AG09309 (cell line): Measurements from ENCODE around the gene TSEN2.

Source experiments
- DNase-seq: peaks from one replicate; pipeline ENCODE4 v3.0.0-alpha.2; 2010; ENCODE audit warnings: low read depth
- H3K4me3 ChIP-seq: 2 replicates; pipeline ENCODE4 v1.5.1; 2011; ENCODE audit warnings: mild to moderate bottlenecking, low read depth, low read length, moderate library complexity; ENCODE audit not compliant: control insufficient read depth
- TF ChIP-seq, protein P1 (sequence below): IDR thresholded peaks from 2 replicates; pipeline ENCODE4 v1.5.1; 2011; ENCODE audit warnings: mild to moderate bottlenecking, low read depth, low read length, inconsistent platforms; ENCODE audit not compliant: insufficient read depth, control insufficient read depth; ENCODE audit errors: missing control alignments

Gene TSEN2

DNA sequence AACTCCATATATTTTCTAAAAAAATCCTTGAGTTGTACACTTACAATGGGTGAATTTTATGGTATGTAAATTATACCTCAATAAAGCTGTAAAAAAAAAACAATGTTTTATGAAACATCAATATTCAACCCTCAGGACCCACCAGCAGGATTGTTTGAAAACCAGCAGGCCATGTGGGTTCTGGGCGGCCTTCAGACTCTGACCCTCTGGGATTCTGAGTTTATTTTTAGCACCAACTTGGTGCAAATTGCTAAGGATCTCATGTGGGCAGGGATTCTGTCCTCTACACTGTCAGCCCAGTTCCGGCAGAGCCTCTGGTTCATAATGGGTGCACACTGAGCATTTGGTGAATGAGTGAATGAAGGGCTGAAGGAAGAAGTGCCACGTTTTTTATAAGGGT lies 24.2 kb upstream of the TSEN2 start:
- no peak overlapping the region for H3K4me3 ChIP-seq
- TF ChIP-seq, protein P1, sequence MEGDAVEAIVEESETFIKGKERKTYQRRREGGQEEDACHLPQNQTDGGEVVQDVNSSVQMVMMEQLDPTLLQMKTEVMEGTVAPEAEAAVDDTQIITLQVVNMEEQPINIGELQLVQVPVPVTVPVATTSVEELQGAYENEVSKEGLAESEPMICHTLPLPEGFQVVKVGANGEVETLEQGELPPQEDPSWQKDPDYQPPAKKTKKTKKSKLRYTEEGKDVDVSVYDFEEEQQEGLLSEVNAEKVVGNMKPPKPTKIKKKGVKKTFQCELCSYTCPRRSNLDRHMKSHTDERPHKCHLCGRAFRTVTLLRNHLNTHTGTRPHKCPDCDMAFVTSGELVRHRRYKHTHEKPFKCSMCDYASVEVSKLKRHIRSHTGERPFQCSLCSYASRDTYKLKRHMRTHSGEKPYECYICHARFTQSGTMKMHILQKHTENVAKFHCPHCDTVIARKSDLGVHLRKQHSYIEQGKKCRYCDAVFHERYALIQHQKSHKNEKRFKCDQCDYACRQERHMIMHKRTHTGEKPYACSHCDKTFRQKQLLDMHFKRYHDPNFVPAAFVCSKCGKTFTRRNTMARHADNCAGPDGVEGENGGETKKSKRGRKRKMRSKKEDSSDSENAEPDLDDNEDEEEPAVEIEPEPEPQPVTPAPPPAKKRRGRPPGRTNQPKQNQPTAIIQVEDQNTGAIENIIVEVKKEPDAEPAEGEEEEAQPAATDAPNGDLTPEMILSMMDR = no peak

DNA sequence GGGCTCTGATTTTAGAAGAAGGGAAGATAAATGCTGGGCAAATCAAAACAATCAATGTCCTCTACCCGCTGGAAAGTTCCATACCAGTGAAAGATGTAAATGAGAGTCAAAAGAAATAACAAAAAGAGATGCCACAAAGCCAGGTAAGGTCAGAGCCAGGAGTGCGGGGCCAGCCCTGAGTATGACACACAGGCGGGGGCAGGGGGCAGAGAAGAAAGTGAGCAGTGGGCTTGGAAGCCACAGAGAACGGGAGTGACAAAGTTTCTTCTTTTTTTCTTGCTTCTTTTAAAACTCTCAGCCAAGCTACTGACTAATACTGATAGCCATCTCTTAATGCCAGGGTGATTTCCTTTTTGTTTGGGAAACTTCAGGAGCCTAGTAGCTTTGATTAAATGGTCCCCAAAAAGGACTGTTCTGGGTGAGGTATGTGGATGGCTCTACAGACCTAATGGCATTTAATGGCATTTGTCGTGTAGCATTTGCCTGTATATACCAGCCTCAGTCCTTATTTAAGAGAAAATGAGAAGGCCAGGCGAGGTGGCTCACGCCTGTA lies 23.1 kb upstream of the TSEN2 start:
- DNase-seq = no peak
- TF ChIP-seq, protein P1 = no peak
- H3K4me3 ChIP-seq = no peak overlapping the region

More for the DNA sequence above, 24.2 kb upstream of the TSEN2 start:
- DNase-seq = no peak

DNA sequence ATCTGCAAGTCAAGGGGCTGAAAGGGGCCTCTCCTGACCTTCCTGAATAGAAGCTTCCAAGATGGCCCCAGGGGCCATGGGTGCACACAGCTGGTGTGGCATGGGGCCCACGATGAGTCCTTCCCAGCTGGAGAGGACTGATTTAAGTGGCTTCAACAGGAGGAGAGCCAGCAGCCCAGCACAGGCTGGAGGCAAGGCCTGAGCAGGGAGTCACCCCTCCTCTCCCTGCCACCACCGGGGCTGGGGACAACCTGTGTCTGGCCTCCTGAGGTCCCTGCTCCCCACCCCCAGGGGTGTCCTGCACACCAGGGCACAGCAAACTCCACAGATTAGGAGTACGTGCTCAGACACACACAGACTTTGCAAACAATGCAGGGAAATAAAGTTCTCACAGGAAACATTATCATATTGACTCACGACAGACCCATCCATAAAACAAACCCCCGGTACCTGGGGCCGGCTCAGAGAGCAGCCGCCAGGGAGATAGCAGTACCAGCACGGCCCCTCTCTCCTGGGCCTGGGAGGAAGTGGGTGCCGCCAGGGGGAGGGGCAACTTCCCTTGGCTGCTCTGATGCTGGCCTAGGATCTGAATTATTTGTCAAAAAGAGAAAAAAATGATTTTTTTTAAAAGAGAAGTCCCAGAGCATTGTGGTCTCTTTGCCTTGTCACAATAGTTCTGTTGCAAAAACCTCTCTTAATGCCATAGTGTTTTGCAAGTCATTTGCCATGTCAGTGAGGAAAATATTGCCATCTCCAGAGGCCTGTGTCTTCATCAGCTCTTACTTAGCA lies 21.9 kb upstream of the TSEN2 start:
- TF ChIP-seq, protein P1 = no peak
- DNase-seq = no peak
- no peak overlapping the region for H3K4me3 ChIP-seq

DNA sequence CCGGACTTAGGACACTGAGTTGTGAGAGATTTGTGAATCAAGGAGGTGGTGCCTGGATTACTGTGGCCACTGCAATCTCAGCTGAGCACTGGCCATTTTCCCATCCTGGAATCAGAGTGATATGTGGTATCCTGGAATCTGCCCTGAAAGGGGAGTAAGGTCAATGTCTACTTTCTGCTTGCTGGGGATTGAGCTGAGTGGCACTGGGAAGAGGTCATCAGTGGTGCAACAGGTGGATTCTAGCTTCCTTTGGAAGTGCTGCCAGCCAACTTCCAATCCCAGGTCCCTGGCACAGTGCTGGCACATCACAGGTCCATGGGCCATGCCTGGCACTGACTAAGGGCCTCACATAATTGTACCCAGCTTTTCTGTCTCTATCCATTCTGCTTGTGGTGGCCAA lies 20.6 kb upstream of the TSEN2 start:
- TF ChIP-seq, protein P1 = no peak

DNA sequence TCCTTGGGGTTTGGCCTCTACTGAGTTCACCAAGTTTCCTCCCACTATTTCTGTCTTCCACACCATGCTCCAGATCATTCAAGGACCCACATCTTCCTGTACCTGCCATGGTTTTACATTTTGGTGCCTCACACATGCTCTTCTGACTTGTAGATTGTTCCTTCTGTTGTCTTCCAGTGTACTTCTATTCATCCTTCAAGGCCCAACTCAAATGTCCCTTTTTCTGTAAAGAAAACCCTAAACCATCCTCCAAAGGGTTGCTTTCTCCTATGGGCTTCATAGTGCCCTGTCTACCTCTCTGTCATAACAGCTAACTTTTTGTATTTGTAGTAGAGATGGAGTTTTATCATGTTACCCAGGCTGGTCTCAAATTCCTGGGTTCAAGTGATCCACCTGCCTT lies 20.1 kb upstream of the TSEN2 start:
- no peak for DNase-seq
- no peak overlapping the region for H3K4me3 ChIP-seq
- TF ChIP-seq, protein P1 = no peak

More for the DNA sequence above, 20.6 kb upstream of the TSEN2 start:
- H3K4me3 ChIP-seq = no peak overlapping the region
- no peak for DNase-seq

DNA sequence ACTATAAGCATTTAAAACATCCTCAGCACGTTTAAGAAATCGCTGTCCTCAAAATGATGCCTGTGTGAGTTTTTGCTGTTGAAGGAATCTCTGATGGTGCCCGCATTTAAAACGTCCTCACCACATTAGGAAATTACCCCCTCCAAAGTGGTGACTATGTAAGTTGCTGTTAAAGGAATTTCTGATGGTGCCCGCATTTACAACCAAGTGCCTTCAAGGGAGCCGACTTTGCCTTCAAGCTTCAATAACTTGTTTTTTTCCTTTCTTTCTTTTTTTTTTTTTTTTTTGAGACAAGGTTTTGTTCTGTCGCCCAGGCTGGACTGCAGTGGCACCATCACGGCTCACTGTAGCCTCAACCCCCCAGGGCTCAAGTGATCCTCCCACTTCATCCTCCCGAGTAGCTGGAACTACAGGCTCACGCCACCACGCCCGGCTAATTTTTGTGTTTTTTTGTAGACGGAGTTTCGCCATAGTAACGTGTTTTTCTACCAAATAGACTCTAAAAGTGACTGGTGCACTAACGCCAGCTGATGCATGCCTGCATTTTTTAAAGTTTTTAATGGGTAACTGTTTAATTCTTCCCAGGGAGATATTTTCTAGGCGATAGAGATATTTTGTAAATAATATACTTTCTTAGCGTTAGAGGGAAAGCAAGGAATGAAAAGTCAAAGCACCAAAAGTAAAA lies 19.0 kb upstream of the TSEN2 start:
- H3K4me3 ChIP-seq = no peak overlapping the region
- TF ChIP-seq, protein P1 = no peak
- no peak for DNase-seq
